ENCODE measurements around the gene RNPS1. TPM values are rescaled to one million over a fixed set of nuclear protein-coding genes. Genes with fewer than 3 reads are reported as not detected.

The RNPS1 gene
- total and polyA plus RNA-seq, 9 of the 15 experiments (the other 6 are each of a cell fraction or from before 2014, with no cell fraction given): 44.9 to 338 (median 202) TPM

DNA sequence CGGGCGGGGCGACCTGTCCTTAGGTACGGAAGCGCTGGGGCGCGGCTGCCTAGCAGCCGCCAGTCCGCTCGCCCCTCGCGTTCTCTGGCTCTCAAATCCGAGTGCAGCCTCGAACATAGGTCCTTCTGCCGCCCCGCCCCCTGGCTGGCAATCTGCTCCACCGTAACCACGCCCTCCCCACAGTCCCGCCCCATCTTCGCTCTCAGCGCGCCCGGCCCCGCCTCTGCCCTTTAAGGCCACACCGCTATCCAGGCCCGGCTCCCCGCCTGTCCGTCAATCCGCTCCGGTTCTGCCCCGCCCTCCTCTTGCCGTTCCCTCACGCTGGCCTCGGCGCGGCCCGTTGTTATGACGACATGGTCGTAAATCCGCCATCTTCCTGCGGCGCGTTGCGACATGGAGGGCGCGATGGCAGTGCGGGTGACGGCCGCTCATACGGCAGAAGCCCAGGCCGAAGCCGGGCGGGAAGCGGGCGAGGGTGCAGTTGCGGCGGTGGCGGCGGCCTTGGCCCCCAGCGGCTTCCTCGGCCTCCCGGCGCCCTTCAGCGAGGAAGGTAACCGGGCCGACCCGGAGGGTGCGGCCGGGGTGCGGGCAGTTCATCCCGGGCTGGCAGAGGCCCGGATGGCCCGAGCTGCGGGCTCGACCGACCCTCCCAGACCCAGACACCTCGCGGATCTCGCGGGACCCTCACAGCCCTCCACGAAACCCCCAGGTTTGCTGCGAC, 44.5 kb downstream of the RNPS1 start, which contains the start of gene E4F1 (continued):
- TF ChIP-seq, protein P1, sequence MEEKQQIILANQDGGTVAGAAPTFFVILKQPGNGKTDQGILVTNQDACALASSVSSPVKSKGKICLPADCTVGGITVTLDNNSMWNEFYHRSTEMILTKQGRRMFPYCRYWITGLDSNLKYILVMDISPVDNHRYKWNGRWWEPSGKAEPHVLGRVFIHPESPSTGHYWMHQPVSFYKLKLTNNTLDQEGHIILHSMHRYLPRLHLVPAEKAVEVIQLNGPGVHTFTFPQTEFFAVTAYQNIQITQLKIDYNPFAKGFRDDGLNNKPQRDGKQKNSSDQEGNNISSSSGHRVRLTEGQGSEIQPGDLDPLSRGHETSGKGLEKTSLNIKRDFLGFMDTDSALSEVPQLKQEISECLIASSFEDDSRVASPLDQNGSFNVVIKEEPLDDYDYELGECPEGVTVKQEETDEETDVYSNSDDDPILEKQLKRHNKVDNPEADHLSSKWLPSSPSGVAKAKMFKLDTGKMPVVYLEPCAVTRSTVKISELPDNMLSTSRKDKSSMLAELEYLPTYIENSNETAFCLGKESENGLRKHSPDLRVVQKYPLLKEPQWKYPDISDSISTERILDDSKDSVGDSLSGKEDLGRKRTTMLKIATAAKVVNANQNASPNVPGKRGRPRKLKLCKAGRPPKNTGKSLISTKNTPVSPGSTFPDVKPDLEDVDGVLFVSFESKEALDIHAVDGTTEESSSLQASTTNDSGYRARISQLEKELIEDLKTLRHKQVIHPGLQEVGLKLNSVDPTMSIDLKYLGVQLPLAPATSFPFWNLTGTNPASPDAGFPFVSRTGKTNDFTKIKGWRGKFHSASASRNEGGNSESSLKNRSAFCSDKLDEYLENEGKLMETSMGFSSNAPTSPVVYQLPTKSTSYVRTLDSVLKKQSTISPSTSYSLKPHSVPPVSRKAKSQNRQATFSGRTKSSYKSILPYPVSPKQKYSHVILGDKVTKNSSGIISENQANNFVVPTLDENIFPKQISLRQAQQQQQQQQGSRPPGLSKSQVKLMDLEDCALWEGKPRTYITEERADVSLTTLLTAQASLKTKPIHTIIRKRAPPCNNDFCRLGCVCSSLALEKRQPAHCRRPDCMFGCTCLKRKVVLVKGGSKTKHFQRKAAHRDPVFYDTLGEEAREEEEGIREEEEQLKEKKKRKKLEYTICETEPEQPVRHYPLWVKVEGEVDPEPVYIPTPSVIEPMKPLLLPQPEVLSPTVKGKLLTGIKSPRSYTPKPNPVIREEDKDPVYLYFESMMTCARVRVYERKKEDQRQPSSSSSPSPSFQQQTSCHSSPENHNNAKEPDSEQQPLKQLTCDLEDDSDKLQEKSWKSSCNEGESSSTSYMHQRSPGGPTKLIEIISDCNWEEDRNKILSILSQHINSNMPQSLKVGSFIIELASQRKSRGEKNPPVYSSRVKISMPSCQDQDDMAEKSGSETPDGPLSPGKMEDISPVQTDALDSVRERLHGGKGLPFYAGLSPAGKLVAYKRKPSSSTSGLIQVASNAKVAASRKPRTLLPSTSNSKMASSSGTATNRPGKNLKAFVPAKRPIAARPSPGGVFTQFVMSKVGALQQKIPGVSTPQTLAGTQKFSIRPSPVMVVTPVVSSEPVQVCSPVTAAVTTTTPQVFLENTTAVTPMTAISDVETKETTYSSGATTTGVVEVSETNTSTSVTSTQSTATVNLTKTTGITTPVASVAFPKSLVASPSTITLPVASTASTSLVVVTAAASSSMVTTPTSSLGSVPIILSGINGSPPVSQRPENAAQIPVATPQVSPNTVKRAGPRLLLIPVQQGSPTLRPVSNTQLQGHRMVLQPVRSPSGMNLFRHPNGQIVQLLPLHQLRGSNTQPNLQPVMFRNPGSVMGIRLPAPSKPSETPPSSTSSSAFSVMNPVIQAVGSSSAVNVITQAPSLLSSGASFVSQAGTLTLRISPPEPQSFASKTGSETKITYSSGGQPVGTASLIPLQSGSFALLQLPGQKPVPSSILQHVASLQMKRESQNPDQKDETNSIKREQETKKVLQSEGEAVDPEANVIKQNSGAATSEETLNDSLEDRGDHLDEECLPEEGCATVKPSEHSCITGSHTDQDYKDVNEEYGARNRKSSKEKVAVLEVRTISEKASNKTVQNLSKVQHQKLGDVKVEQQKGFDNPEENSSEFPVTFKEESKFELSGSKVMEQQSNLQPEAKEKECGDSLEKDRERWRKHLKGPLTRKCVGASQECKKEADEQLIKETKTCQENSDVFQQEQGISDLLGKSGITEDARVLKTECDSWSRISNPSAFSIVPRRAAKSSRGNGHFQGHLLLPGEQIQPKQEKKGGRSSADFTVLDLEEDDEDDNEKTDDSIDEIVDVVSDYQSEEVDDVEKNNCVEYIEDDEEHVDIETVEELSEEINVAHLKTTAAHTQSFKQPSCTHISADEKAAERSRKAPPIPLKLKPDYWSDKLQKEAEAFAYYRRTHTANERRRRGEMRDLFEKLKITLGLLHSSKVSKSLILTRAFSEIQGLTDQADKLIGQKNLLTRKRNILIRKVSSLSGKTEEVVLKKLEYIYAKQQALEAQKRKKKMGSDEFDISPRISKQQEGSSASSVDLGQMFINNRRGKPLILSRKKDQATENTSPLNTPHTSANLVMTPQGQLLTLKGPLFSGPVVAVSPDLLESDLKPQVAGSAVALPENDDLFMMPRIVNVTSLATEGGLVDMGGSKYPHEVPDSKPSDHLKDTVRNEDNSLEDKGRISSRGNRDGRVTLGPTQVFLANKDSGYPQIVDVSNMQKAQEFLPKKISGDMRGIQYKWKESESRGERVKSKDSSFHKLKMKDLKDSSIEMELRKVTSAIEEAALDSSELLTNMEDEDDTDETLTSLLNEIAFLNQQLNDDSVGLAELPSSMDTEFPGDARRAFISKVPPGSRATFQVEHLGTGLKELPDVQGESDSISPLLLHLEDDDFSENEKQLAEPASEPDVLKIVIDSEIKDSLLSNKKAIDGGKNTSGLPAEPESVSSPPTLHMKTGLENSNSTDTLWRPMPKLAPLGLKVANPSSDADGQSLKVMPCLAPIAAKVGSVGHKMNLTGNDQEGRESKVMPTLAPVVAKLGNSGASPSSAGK (IDR thresholded peaks at IDR 0.05): no peak
- TF ChIP-seq C11orf30 (IDR thresholded peaks at IDR 0.05; ENCODE audit: low read depth) (peak; percentile 74), BDP1 (IDR thresholded peaks at IDR 0.05; ENCODE audit: insufficient read depth, insufficient read length) (no peak), DNMT1 (IDR thresholded peaks at IDR 0.05) (no peak), RUNX1 (IDR thresholded peaks at IDR 0.05; ENCODE audit: low read depth) (no peak), STAG1 (CRISPR knock-in tag; IDR thresholded peaks at IDR 0.05; ENCODE audit: borderline replicate concordance) (no peak), ID3 (CRISPR knock-in tag; IDR thresholded peaks at IDR 0.05) (no peak), ID3 (tag; IDR thresholded peaks at IDR 0.05) (no peak), SP2 (IDR thresholded peaks at IDR 0.05; ENCODE audit: extremely low read depth, low read depth, low read length, poor library complexity, severe bottlenecking) (no peak), MTA3 (IDR thresholded peaks at IDR 0.05; ENCODE audit: borderline replicate concordance) (peak; percentile 58; the same call in 1 of the 2 replicates)
- TF ChIP-seq, protein P2, sequence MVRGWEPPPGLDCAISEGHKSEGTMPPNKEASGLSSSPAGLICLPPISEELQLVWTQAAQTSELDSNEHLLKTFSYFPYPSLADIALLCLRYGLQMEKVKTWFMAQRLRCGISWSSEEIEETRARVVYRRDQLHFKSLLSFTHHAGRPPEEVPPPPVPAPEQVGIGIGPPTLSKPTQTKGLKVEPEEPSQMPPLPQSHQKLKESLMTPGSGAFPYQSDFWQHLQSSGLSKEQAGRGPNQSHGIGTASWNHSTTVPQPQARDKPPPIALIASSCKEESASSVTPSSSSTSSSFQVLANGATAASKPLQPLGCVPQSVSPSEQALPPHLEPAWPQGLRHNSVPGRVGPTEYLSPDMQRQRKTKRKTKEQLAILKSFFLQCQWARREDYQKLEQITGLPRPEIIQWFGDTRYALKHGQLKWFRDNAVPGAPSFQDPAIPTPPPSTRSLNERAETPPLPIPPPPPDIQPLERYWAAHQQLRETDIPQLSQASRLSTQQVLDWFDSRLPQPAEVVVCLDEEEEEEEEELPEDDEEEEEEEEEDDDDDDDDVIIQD (CRISPR knock-in tag; IDR thresholded peaks at IDR 0.05): no peak
- TF ChIP-seq, protein P3, sequence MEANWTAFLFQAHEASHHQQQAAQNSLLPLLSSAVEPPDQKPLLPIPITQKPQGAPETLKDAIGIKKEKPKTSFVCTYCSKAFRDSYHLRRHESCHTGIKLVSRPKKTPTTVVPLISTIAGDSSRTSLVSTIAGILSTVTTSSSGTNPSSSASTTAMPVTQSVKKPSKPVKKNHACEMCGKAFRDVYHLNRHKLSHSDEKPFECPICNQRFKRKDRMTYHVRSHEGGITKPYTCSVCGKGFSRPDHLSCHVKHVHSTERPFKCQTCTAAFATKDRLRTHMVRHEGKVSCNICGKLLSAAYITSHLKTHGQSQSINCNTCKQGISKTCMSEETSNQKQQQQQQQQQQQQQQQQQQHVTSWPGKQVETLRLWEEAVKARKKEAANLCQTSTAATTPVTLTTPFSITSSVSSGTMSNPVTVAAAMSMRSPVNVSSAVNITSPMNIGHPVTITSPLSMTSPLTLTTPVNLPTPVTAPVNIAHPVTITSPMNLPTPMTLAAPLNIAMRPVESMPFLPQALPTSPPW (CRISPR knock-in tag; IDR thresholded peaks at IDR 0.05): peak; percentile 85

Data from K562 (cell line).